Neural cell (in vitro differentiated cells): ENCODE data around the gene IL17RC. TPM values are rescaled to one million over a fixed set of nuclear protein-coding genes. Genes with fewer than 3 reads are reported as not detected.

Source experiments
- H2AFZ ChIP-seq: fragments of 200-600, 300-800 bp; sonication (generic), shearing (Covaris generic); 2 replicates; pipeline ENCODE4 v1.6.0; 2014; ENCODE audit warnings: low read depth, mild to moderate bottlenecking, antibody characterized with exemption, low read length, moderate library complexity
- H3F3A ChIP-seq: fragments of 200-600 bp; shearing (Covaris generic); 2 replicates; pipeline ENCODE4 v1.6.1; 2016; ENCODE audit warnings: mild to moderate bottlenecking, moderate library complexity, mixed read lengths, antibody characterized with exemption, low read length; ENCODE audit not compliant: insufficient read depth, poor library complexity, severe bottlenecking
- H3K27ac ChIP-seq: fragments of 200-600, 300-800 bp; sonication (generic), shearing (Covaris generic); 2 replicates; pipeline ENCODE4 v1.5.1; 2014; ENCODE audit warnings: mild to moderate bottlenecking, low read length, moderate library complexity
- H3K27me3 ChIP-seq: fragments of 300-800, 200-600 bp; sonication (generic), shearing (Covaris generic); 2 replicates; pipeline ENCODE4 v1.6.0; 2014; ENCODE audit warnings: mild to moderate bottlenecking, low read depth, low read length, moderate library complexity; ENCODE audit not compliant: insufficient read depth
- H3K36me3 ChIP-seq: fragments of 300-800, 200-600 bp; sonication (generic), shearing (Covaris generic); 2 replicates; pipeline ENCODE4 v1.5.1; 2014; ENCODE audit warnings: mild to moderate bottlenecking, antibody characterized with exemption, low read length, moderate library complexity; ENCODE audit not compliant: insufficient read depth
- H3K4me2 ChIP-seq: fragments of 300-800, 200-600 bp; sonication (generic), shearing (Covaris generic); 2 replicates; pipeline ENCODE4 v1.6.0; 2014; ENCODE audit warnings: mild to moderate bottlenecking, low read length
- H3K4me3 ChIP-seq: fragments of 300-800, 200-600 bp; sonication (generic), shearing (Covaris generic); 2 replicates; pipeline ENCODE4 v1.5.1; 2014; ENCODE audit warnings: mild to moderate bottlenecking, low read length, moderate library complexity
- H3K79me2 ChIP-seq: fragments of 200-600 bp; shearing (Covaris generic); replicated peaks from 2 replicates; pipeline ENCODE4 v1.6.0; 2014; ENCODE audit warnings: mild to moderate bottlenecking, low read length, moderate library complexity; ENCODE audit not compliant: insufficient read depth
- H3K9ac ChIP-seq: fragments of 300-800, 200-600 bp; sonication (generic), shearing (Covaris generic); 2 replicates; pipeline ENCODE4 v1.6.1; 2016; ENCODE audit warnings: mild to moderate bottlenecking, low read length, mixed read lengths
- H3K9me2 ChIP-seq: fragments of 200-600 bp; shearing (Covaris generic); 2 replicates; pipeline ENCODE4 v1.6.1; 2016; ENCODE audit warnings: mild to moderate bottlenecking, low read length, mixed read lengths; ENCODE audit not compliant: insufficient read depth
- H3K9me3 ChIP-seq: fragments of 200-600, 300-800 bp; sonication (generic), shearing (Covaris generic); 2 replicates; pipeline ENCODE4 v1.6.1; 2016; ENCODE audit warnings: mild to moderate bottlenecking, mixed run types, low read length, moderate library complexity, mixed read lengths
- H4K20me1 ChIP-seq: fragments of 200-600 bp; shearing (Covaris generic); 2 replicates; pipeline ENCODE4 v1.6.1; 2016; ENCODE audit warnings: mild to moderate bottlenecking, mixed run types; ENCODE audit not compliant: insufficient read depth
- EP300 ChIP-seq: fragments of 450-650 bp; conservative IDR thresholded peaks from 2 replicates; pipeline ENCODE4 v1.6.1; 2014; ENCODE audit warnings: antibody characterized with exemption, mild to moderate bottlenecking, moderate library complexity; ENCODE audit not compliant: poor library complexity, severe bottlenecking
- EZH2 ChIP-seq: fragments of 200-600, 300-800 bp; shearing (Covaris generic), sonication (generic); IDR thresholded peaks from 2 replicates; pipeline ENCODE4 v1.6.1; 2014; ENCODE audit warnings: antibody characterized with exemption, low read length, borderline replicate concordance, mild to moderate bottlenecking; ENCODE audit not compliant: insufficient read depth, poor library complexity, severe bottlenecking
- MXI1 ChIP-seq: fragments of 450-650 bp; conservative IDR thresholded peaks from 2 replicates; pipeline ENCODE4 v1.6.1; 2014; ENCODE audit warnings: antibody characterized with exemption, mild to moderate bottlenecking; ENCODE audit not compliant: poor library complexity, severe bottlenecking
- POLR2AphosphoS5 ChIP-seq: IDR thresholded peaks from 2 replicates; pipeline ENCODE4 v1.6.1; 2012
- RAD21 ChIP-seq: fragments of 450-650 bp; conservative IDR thresholded peaks from 2 replicates; pipeline ENCODE4 v1.6.1; 2014; ENCODE audit warnings: antibody characterized with exemption, mild to moderate bottlenecking, moderate library complexity
- SMC3 ChIP-seq: fragments of 450-650 bp; conservative IDR thresholded peaks from 2 replicates; pipeline ENCODE4 v1.6.1; 2014; ENCODE audit warnings: antibody characterized with exemption, mild to moderate bottlenecking, moderate library complexity; ENCODE audit not compliant: poor library complexity
- TAF1 ChIP-seq: IDR thresholded peaks from 2 replicates; pipeline ENCODE4 v1.6.1; 2012; ENCODE audit warnings: low read depth
- polyA plus RNA-seq: library from polyadenylated mRNA; depleted of rRNA; stranded (reverse); fragments of >200 nt; gene quantifications from 2 replicates; pipeline ENCODE4 v1.2.3, GENCODE V29; 2014
- TF ChIP-seq, protein P1 (sequence below): IDR thresholded peaks from 2 replicates; pipeline ENCODE4 v1.6.1; 2012; ENCODE audit warnings: borderline replicate concordance
- TF ChIP-seq, protein P2 (sequence below): fragments of 450-650 bp; IDR thresholded peaks from 2 replicates; pipeline ENCODE4 v1.5.1; 2014; ENCODE audit warnings: antibody characterized with exemption, mild to moderate bottlenecking, moderate library complexity; ENCODE audit not compliant: poor library complexity, severe bottlenecking

IL17RC gene
- polyA plus RNA-seq, 1 donor from 2014 or later = not detected

DNA sequence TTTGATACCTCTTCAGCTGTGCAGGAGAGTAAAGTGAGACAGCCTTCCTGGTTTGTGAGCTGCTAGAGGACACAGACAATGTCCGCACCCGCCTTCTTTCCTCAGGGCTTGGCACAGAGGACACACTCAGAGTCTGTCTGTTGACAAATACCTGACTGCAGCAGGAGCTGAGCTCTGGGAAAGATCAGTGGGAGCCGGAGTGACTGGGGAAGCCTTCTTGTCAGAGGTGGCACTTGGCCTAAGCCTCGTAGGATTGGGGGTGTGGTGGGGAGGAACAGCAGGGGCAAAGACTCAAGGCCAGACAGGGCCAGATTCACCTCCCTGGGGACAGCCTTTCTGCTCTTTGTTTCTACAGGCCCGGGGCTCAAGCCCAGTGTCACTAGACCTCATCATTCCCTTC is 3.3 kb upstream of the IL17RC start:
- Histone ChIP-seq H3K9me2 (no peaks in the 10 kb centered on the region), H3K9ac (no peak overlapping the region), H3F3A (no peaks in the 10 kb centered on the region), H3K36me3 (no peaks in the 10 kb centered on the region), H3K27me3 (peaks cover 16% of the 10 kb centered on the region), H3K4me3 (no peak overlapping the region), H4K20me1 (no peaks in the 10 kb centered on the region), H3K9me3 (no peaks in the 10 kb centered on the region), H2AFZ (no peak overlapping the region), H3K4me2 (no peak overlapping the region), H3K27ac (no peak overlapping the region), H3K79me2 (no peaks in the 10 kb centered on the region)
- no peak for TF ChIP-seq RAD21
- TF ChIP-seq TAF1 = no peak
- no peak for TF ChIP-seq EP300
- TF ChIP-seq, protein P1, sequence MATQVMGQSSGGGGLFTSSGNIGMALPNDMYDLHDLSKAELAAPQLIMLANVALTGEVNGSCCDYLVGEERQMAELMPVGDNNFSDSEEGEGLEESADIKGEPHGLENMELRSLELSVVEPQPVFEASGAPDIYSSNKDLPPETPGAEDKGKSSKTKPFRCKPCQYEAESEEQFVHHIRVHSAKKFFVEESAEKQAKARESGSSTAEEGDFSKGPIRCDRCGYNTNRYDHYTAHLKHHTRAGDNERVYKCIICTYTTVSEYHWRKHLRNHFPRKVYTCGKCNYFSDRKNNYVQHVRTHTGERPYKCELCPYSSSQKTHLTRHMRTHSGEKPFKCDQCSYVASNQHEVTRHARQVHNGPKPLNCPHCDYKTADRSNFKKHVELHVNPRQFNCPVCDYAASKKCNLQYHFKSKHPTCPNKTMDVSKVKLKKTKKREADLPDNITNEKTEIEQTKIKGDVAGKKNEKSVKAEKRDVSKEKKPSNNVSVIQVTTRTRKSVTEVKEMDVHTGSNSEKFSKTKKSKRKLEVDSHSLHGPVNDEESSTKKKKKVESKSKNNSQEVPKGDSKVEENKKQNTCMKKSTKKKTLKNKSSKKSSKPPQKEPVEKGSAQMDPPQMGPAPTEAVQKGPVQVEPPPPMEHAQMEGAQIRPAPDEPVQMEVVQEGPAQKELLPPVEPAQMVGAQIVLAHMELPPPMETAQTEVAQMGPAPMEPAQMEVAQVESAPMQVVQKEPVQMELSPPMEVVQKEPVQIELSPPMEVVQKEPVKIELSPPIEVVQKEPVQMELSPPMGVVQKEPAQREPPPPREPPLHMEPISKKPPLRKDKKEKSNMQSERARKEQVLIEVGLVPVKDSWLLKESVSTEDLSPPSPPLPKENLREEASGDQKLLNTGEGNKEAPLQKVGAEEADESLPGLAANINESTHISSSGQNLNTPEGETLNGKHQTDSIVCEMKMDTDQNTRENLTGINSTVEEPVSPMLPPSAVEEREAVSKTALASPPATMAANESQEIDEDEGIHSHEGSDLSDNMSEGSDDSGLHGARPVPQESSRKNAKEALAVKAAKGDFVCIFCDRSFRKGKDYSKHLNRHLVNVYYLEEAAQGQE = no peak
- TF ChIP-seq SMC3 = no peak
- no peak for TF ChIP-seq MXI1
- TF ChIP-seq EZH2 = no peak
- TF ChIP-seq POLR2AphosphoS5 = no peak
- TF ChIP-seq, protein P2, sequence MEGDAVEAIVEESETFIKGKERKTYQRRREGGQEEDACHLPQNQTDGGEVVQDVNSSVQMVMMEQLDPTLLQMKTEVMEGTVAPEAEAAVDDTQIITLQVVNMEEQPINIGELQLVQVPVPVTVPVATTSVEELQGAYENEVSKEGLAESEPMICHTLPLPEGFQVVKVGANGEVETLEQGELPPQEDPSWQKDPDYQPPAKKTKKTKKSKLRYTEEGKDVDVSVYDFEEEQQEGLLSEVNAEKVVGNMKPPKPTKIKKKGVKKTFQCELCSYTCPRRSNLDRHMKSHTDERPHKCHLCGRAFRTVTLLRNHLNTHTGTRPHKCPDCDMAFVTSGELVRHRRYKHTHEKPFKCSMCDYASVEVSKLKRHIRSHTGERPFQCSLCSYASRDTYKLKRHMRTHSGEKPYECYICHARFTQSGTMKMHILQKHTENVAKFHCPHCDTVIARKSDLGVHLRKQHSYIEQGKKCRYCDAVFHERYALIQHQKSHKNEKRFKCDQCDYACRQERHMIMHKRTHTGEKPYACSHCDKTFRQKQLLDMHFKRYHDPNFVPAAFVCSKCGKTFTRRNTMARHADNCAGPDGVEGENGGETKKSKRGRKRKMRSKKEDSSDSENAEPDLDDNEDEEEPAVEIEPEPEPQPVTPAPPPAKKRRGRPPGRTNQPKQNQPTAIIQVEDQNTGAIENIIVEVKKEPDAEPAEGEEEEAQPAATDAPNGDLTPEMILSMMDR = no peak

DNA sequence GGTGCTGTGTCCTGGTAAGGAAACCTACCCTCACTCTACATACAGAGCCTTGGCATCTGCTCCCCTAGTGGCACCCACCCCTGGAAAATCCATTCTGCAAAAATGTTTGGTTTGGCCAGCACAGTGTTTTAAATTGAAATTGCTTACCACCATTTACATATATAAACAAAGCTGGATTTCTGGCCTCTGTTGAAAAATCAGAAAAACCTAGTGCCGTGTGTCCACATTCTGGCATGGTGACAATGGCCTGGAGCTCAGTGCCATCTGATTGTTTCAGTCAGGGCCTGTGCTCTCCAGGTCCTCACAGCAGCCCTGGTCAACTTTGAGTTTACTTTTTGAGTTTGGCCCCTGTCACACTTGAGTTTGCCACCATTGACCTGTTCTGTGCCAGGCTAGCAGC is 2.9 kb upstream of the IL17RC start:
- Histone ChIP-seq H3K9me3 (no peaks in the 10 kb centered on the region), H3K79me2 (no peaks in the 10 kb centered on the region), H3K4me2 (no peak overlapping the region), H3K9me2 (no peaks in the 10 kb centered on the region), H3F3A (no peaks in the 10 kb centered on the region), H2AFZ (no peak overlapping the region), H3K27me3 (peaks cover 16% of the 10 kb centered on the region), H3K9ac (no peak overlapping the region), H3K27ac (no peak overlapping the region), H3K36me3 (no peaks in the 10 kb centered on the region), H4K20me1 (no peaks in the 10 kb centered on the region), H3K4me3 (no peak overlapping the region)
- TF ChIP-seq EZH2 = no peak
- TF ChIP-seq POLR2AphosphoS5 = no peak
- TF ChIP-seq MXI1 = no peak
- TF ChIP-seq TAF1 = no peak
- TF ChIP-seq, protein P2 = no peak
- TF ChIP-seq SMC3 = no peak
- TF ChIP-seq, protein P1 = no peak
- no peak for TF ChIP-seq EP300
- no peak for TF ChIP-seq RAD21
